NCI-H128 (cell line): Measurements from ENCODE around the gene TWIST2.

Source experiments
- DNase-seq: peaks from one replicate; lab custom pipeline; 2025; ENCODE audit not compliant: unreplicated experiment; lab: John Stamatoyannopoulos, UW

Gene TWIST2

GRCh38 chr2:238855891-238856580 lies 8.2 kb downstream of the TWIST2 start:
- DNase-seq: no peak

GRCh38 chr2:238856713-238857567 lies 9.1 kb downstream of the TWIST2 start:
- no peak for DNase-seq

GRCh38 chr2:238857959-238858358 lies 10.1 kb downstream of the TWIST2 start:
- DNase-seq: no peak

- DNase-seq: no peak
Observed at GRCh38 chr2:238859636-238860347, 11.9 kb downstream of the TWIST2 start.

GRCh38 chr2:238861013-238861730 lies 13.3 kb downstream of the TWIST2 start:
- DNase-seq: no peak

- DNase-seq: no peak
Observed at GRCh38 chr2:238861766-238862315, 14.0 kb downstream of the TWIST2 start.

GRCh38 chr2:238862701-238863100 lies 14.8 kb downstream of the TWIST2 start:
- DNase-seq: no peak

- no peak for DNase-seq
Observed at GRCh38 chr2:238863231-238863630, 15.3 kb downstream of the TWIST2 start.

GRCh38 chr2:238863749-238864206 lies 15.9 kb downstream of the TWIST2 start:
- no peak for DNase-seq

- no peak for DNase-seq
Observed at GRCh38 chr2:238864207-238865014, 16.5 kb downstream of the TWIST2 start.

GRCh38 chr2:238865015-238865719 lies 17.3 kb downstream of the TWIST2 start:
- no peak for DNase-seq

GRCh38 chr2:238865744-238866355 lies 18.0 kb downstream of the TWIST2 start:
- DNase-seq: no peak

GRCh38 chr2:238866656-238867277 lies 18.9 kb downstream of the TWIST2 start:
- DNase-seq: no peak

GRCh38 chr2:238868067-238868524 lies 20.2 kb downstream of the TWIST2 start:
- DNase-seq: no peak

- DNase-seq: no peak
Observed at GRCh38 chr2:238868616-238869292, 20.9 kb downstream of the TWIST2 start.

GRCh38 chr2:238869293-238870124 lies 21.6 kb downstream of the TWIST2 start:
- no peak for DNase-seq

- DNase-seq: no peak
Observed at GRCh38 chr2:238870261-238870660, 22.4 kb downstream of the TWIST2 start.
